NB4 (cell line): ENCODE measurements around the gene CBX1.

Experiments
- MYC ChIP-seq: IDR thresholded peaks from 2 replicates; pipeline ENCODE4 v1.6.1; 2011; ENCODE audit warnings: low read depth, low read length
- POLR2A ChIP-seq: IDR thresholded peaks from 2 replicates; pipeline ENCODE4 v1.6.1; 2011; ENCODE audit warnings: mild to moderate bottlenecking; ENCODE audit not compliant: insufficient read length; ENCODE audit errors: extremely low read depth

- TF ChIP-seq POLR2A = no peak
- no peak for TF ChIP-seq MYC
Observed at GRCh38 chr17:48037838-48038323, 63.4 kb downstream of the CBX1 start.
